Retinal pigment epithelial cell (primary cell): Measurements from ENCODE around the gene ZP1.
"Not testable (repeated sequence)": the region's sequence is repeated elsewhere in the genome, so short reads cannot be mapped to it uniquely, and the experiment has no call there.

Experiments used
- DNase-seq: peaks from one replicate; pipeline ENCODE4 v3.0.0-alpha.2; 2010; ENCODE audit warnings: low read depth
- H3K4me3 ChIP-seq: 2 replicates; pipeline ENCODE4 v1.5.1; 2011; ENCODE audit warnings: mild to moderate bottlenecking, low read length, control low read depth, moderate library complexity
- CTCF ChIP-seq: conservative IDR thresholded peaks from 2 replicates; pipeline ENCODE4 v1.5.1; 2011; ENCODE audit warnings: low read depth, low read length, control low read depth, inconsistent platforms

Gene ZP1

GRCh38 chr11:60908803-60909202 is 41.5 kb downstream of the ZP1 start:
- no peak for DNase-seq
- TF ChIP-seq CTCF: no peak
- no peak overlapping the region for H3K4me3 ChIP-seq

GRCh38 chr11:60909680-60910280 is 42.4 kb downstream of the ZP1 start:
- H3K4me3 ChIP-seq, DNase-seq: not testable (repeated sequence)

- DNase-seq: no peak
- H3K4me3 ChIP-seq: no peak overlapping the region
Measured at GRCh38 chr11:60910281-60910687, 42.9 kb downstream of the ZP1 start.

GRCh38 chr11:60910711-60911380 is 43.5 kb downstream of the ZP1 start:
- no peak for TF ChIP-seq CTCF
- DNase-seq: no peak
- H3K4me3 ChIP-seq: no peak overlapping the region

More at GRCh38 chr11:60910281-60910687, 42.9 kb downstream of the ZP1 start:
- TF ChIP-seq CTCF: no peak

GRCh38 chr11:60912223-60912850 is 45.0 kb downstream of the ZP1 start:
- H3K4me3 ChIP-seq: no peak overlapping the region
- DNase-seq: no peak
- TF ChIP-seq CTCF: no peak

- DNase-seq: no peak
- no peak for TF ChIP-seq CTCF
- peak overlapping the region; percentile 81 for H3K4me3 ChIP-seq
Measured at GRCh38 chr11:60912851-60913528, 45.6 kb downstream of the ZP1 start.

- DNase-seq: no peak
- peak within 1 kb of the TSS; percentile 81 for H3K4me3 ChIP-seq
- TF ChIP-seq CTCF: no peak
Measured at GRCh38 chr11:60913793-60914632, 46.7 kb downstream of the ZP1 start, which contains the start of gene TMEM109. Gene TMEM109 (plus strand): TSS chr11:60914158. CDS start chr11:60919694, 5,536 bp downstream.
